Endodermal cell (in vitro differentiated cells): ENCODE results near the gene PCBP2. TPM values are rescaled to one million over a fixed set of nuclear protein-coding genes. Genes with fewer than 3 reads are reported as not detected.

Experiments used
- DNase-seq: peaks from one replicate; pipeline ENCODE4 v3.0.0-alpha.2; 2017
- H3K27ac ChIP-seq: 2 replicates; pipeline ENCODE4 v1.5.1; 2013; ENCODE audit warnings: mild to moderate bottlenecking, low read depth, low read length, moderate library complexity
- H3K27me3 ChIP-seq: 2 replicates; pipeline ENCODE4 v1.6.1; 2013; ENCODE audit warnings: mild to moderate bottlenecking, low read length, moderate library complexity; ENCODE audit not compliant: insufficient read depth, control insufficient read depth, poor library complexity, severe bottlenecking
- H3K36me3 ChIP-seq: 2 replicates; pipeline ENCODE4 v1.7.0; 2013; ENCODE audit warnings: mild to moderate bottlenecking, low read length, moderate library complexity; ENCODE audit not compliant: control insufficient read depth, insufficient read depth
- H3K4me1 ChIP-seq: one replicate; pipeline ENCODE4 v1.7.0; 2013; ENCODE audit warnings: low read length; ENCODE audit not compliant: control insufficient read depth, insufficient read depth
- H3K4me3 ChIP-seq: 2 replicates; pipeline ENCODE4 v1.5.1; 2013; ENCODE audit warnings: mild to moderate bottlenecking, low read length, moderate library complexity
- H3K9ac ChIP-seq: 2 replicates; pipeline ENCODE4 v1.6.1; 2013; ENCODE audit warnings: mild to moderate bottlenecking, low read length, moderate library complexity; ENCODE audit not compliant: poor library complexity, severe bottlenecking; ENCODE audit errors: extremely low read depth
- H3K9me3 ChIP-seq: 2 replicates; pipeline ENCODE4 v1.6.1; 2013; ENCODE audit warnings: mild to moderate bottlenecking, low read length, moderate library complexity; ENCODE audit not compliant: control insufficient read depth
- H3K27ac Mint-ChIP-seq: 2 replicates; pipeline ENCODE4 v1.8.0; 2020; ENCODE audit warnings: mixed read lengths
- H3K27me3 Mint-ChIP-seq: 2 replicates; pipeline ENCODE4 v1.8.0; 2021; ENCODE audit warnings: mild to moderate bottlenecking, mixed read lengths; ENCODE audit not compliant: insufficient read depth
- H3K36me3 Mint-ChIP-seq: 2 replicates; pipeline ENCODE4 v1.8.0; 2020; ENCODE audit warnings: low read depth, mixed read lengths
- H3K4me1 Mint-ChIP-seq: 2 replicates; pipeline ENCODE4 v1.8.0; 2020; ENCODE audit warnings: mixed read lengths
- H3K4me3 Mint-ChIP-seq: 2 replicates; pipeline ENCODE4 v1.8.0; 2020; ENCODE audit warnings: mild to moderate bottlenecking, moderate library complexity, mixed read lengths
- H3K9me3 Mint-ChIP-seq: 2 replicates; pipeline ENCODE4 v1.8.0; 2020; ENCODE audit warnings: mild to moderate bottlenecking, mixed read lengths
- CTCF ChIP-seq: fragments of 200-600 bp; sonication (generic); conservative IDR thresholded peaks from 2 replicates; pipeline ENCODE4 v1.5.0; 2021; ENCODE audit warnings: antibody characterized with exemption, mild to moderate bottlenecking
- WGBS, 2 experiments: methylation state at CpG; one replicate each; pipeline versions ENCODE4 v1.1.5 to v1.1.7; 2013; ENCODE audit warnings: missing lambda C conversion rate in 2 of 2, mixed read lengths in 1 of 2; ENCODE audit not compliant: insufficient coverage in 1 of 2, insufficient read length in 1 of 2; 5-methylcytosine and 5-hydroxymethylcytosine counted together
- total RNA-seq, 2 donors: library from RNA; stranded (reverse); fragmentation: NEBNext Ultra II Directional in 1 of 2; extraction: Animal tissue kit (Norgen Biotek cat#: 25700) in 1 of 2; gene quantifications; 2 replicates in 1 of 2; 3 replicates in 1 of 2; pipeline ENCODE4 v1.2.1, GENCODE V29; 2021

The PCBP2 gene
- total RNA-seq, 2 donors from 2014 or later, result 1,281 to 1,338 TPM

GRCh38 chr12:53500142-53500775, 48.4 kb downstream of the PCBP2 start:
- peaks cover 2% of the 10 kb centered on the region for H3K27me3 Mint-ChIP-seq
- Histone ChIP-seq H3K36me3 (peaks cover 23% of the 10 kb centered on the region), H3K27me3 (no peaks in the 10 kb centered on the region), H3K4me1 (peaks cover 16% of the 10 kb centered on the region), H3K9me3 (no peaks in the 10 kb centered on the region), H3K27ac (peak overlapping the region; percentile 73), H3K9ac (peak overlapping the region; percentile 88), H3K4me3 (peak overlapping the region; percentile 85)
- H3K4me1 Mint-ChIP-seq, result peaks cover 30% of the 10 kb centered on the region
- no peaks in the 10 kb centered on the region for H3K9me3 Mint-ChIP-seq
- TF ChIP-seq CTCF, result no peak
- H3K27ac Mint-ChIP-seq, result peak overlapping the region; percentile 99
- H3K36me3 Mint-ChIP-seq, result peaks cover 15% of the 10 kb centered on the region
- 12 to 13% methylated on average over 6 to 17 of the region's 17 CpGs for WGBS, 2 experiments
- no peak for DNase-seq
- H3K4me3 Mint-ChIP-seq, result peak overlapping the region; percentile 79

GRCh38 chr12:53500776-53501614, 49.1 kb downstream of the PCBP2 start, which contains the start of gene TARBP2:
TARBP2 (plus strand) TSS chr12:53501283; CDS start chr12:53501409, 126 bp downstream.
- peaks cover 25% of the 10 kb centered on the region for H3K4me1 Mint-ChIP-seq
- H3K27ac ChIP-seq, result peak within 1 kb of the TSS; percentile 99
- H3K27ac Mint-ChIP-seq, result peak within 1 kb of the TSS; percentile 99
- H3K9me3 ChIP-seq, result no peaks in the 10 kb centered on the region
- peaks cover 2% of the 10 kb centered on the region for H3K27me3 Mint-ChIP-seq
- H3K36me3 Mint-ChIP-seq, result peaks cover 22% of the 10 kb centered on the region
- H3K9me3 Mint-ChIP-seq, result no peaks in the 10 kb centered on the region
- H3K4me3 ChIP-seq, result peak within 1 kb of the TSS; percentile 85
- H3K4me3 Mint-ChIP-seq, result peak within 1 kb of the TSS; percentile 79
- H3K36me3 ChIP-seq, result peaks cover 25% of the 10 kb centered on the region
- DNase-seq, result peak; percentile 100
- H3K27me3 ChIP-seq, result no peaks in the 10 kb centered on the region
- H3K4me1 ChIP-seq, result peaks cover 11% of the 10 kb centered on the region
- no peak for TF ChIP-seq CTCF
- peak within 1 kb of the TSS; percentile 88 for H3K9ac ChIP-seq
- WGBS, 2 experiments, result 0% methylated on average over 31 to 74 of the region's 74 CpGs

GRCh38 chr12:53501615-53502181, 49.8 kb downstream of the PCBP2 start:
- TF ChIP-seq CTCF, result no peak
- Histone ChIP-seq H3K27me3 (no peaks in the 10 kb centered on the region), H3K4me3 (peak overlapping the region; percentile 85), H3K36me3 (peaks cover 32% of the 10 kb centered on the region), H3K4me1 (peaks cover 7% of the 10 kb centered on the region), H3K9ac (peak overlapping the region; percentile 88), H3K27ac (peak overlapping the region; percentile 99), H3K9me3 (no peaks in the 10 kb centered on the region)
- Mint-ChIP-seq H3K9me3 (no peaks in the 10 kb centered on the region), H3K27ac (peak overlapping the region; percentile 99), H3K4me1 (peaks cover 19% of the 10 kb centered on the region), H3K27me3 (peaks cover 2% of the 10 kb centered on the region), H3K4me3 (peak overlapping the region; percentile 79), H3K36me3 (peaks cover 24% of the 10 kb centered on the region)
- peak; percentile 49 for DNase-seq
- 81 to 82% methylated on average over 9 to 10 of the region's 10 CpGs for WGBS, 2 experiments
